IMR-90 (cell line): ENCODE results near the gene CDH9. TPM values are rescaled to one million over a fixed set of nuclear protein-coding genes. Genes with fewer than 3 reads are reported as not detected.

Experiments
- ATAC-seq: fragments of 200-7000 bp; cut with Tn5 transposase; 2 replicates; pipeline ENCODE4 v1.9.1; 2020; ENCODE audit warnings: low read depth, mild to moderate bottlenecking, moderate library complexity
- BruUV-seq: library from RNA; stranded (reverse); fragments of 400-500 nt; replicated peaks from 2 replicates; lab custom pipeline; 2021; lab: Mats Ljungman, UMichigan
- CTCF ChIA-PET: fragments of 300-600 bp; formaldehyde crosslinking; extraction: SDS; loops from one replicate; lab custom pipeline; 2021; ENCODE audit warnings: antibody characterized with exemption; lab: Yijun Ruan, JAX
- POLR2A ChIA-PET: fragments of 300-600 bp; sonication (Branson Sonifier 250); formaldehyde crosslinking; loops from one replicate; lab custom pipeline; 2022; ENCODE audit warnings: antibody characterized with exemption; ENCODE audit not compliant: unreplicated experiment; lab: Charles Lee
- DNase-seq: peaks from one replicate; pipeline ENCODE4 v3.0.0; 2013
- H2AFZ ChIP-seq: replicated peaks from 2 replicates; pipeline ENCODE3; 2013; ENCODE audit warnings: low read length, mild to moderate bottlenecking; ENCODE audit not compliant: poor library complexity
- H2AK5ac ChIP-seq: 2 replicates; pipeline ENCODE4 v1.6.1; 2013; ENCODE audit warnings: low read depth, low read length, inconsistent platforms
- H2AK9ac ChIP-seq: replicated peaks from 2 replicates; pipeline ENCODE3; 2013; ENCODE audit warnings: mild to moderate bottlenecking, low read depth, low read length, moderate library complexity; ENCODE audit not compliant: poor library complexity
- H2BK120ac ChIP-seq: 2 replicates; pipeline ENCODE4 v1.6.1; 2013; ENCODE audit warnings: low read depth, low read length, inconsistent platforms
- H2BK15ac ChIP-seq: 3 replicates; pipeline ENCODE4 v1.6.1; 2013; ENCODE audit warnings: low read depth, low read length, inconsistent platforms
- H2BK20ac ChIP-seq: 2 replicates; pipeline ENCODE4 v1.6.1; 2013; ENCODE audit warnings: low read depth, mild to moderate bottlenecking, inconsistent platforms, low read length, moderate library complexity
- H2BK5ac ChIP-seq: 2 replicates; pipeline ENCODE4 v1.6.1; 2013; ENCODE audit warnings: mild to moderate bottlenecking, low read depth, low read length, inconsistent platforms; ENCODE audit not compliant: poor library complexity, severe bottlenecking
- H3K14ac ChIP-seq: replicated peaks from 2 replicates; pipeline ENCODE4 v1.6.1; 2013; ENCODE audit warnings: low read depth, low read length, inconsistent platforms
- H3K18ac ChIP-seq: 2 replicates; pipeline ENCODE4 v1.6.1; 2013; ENCODE audit warnings: low read depth, low read length, control low read depth
- H3K23ac ChIP-seq: 2 replicates; pipeline ENCODE4 v1.6.1; 2013; ENCODE audit warnings: low read depth, low read length, inconsistent platforms
- H3K27ac ChIP-seq: 2 replicates; pipeline ENCODE4 v1.5.1; 2013; ENCODE audit warnings: mild to moderate bottlenecking, control low read depth, low read length; ENCODE audit not compliant: insufficient read depth
- H3K27me3 ChIP-seq: 2 replicates; pipeline ENCODE4 v1.6.1; 2013; ENCODE audit warnings: low read length; ENCODE audit not compliant: control insufficient read depth, insufficient read depth
- H3K36me3 ChIP-seq: 2 replicates; pipeline ENCODE4 v1.6.1; 2013; ENCODE audit warnings: low read length, mixed read lengths; ENCODE audit not compliant: control insufficient read depth, insufficient read depth
- H3K4ac ChIP-seq: 2 replicates; pipeline ENCODE4 v1.6.1; 2013; ENCODE audit warnings: low read depth, low read length, inconsistent platforms
- H3K4me1 ChIP-seq: 2 replicates; pipeline ENCODE4 v1.6.1; 2013; ENCODE audit warnings: low read length, mixed read lengths; ENCODE audit not compliant: control insufficient read depth, insufficient read depth
- H3K4me2 ChIP-seq: 2 replicates; pipeline ENCODE4 v1.6.1; 2013; ENCODE audit warnings: low read depth, mild to moderate bottlenecking, control low read depth, low read length, moderate library complexity
- H3K4me3 ChIP-seq: 2 replicates; pipeline ENCODE4 v1.5.1; 2013; ENCODE audit warnings: low read depth, mild to moderate bottlenecking, control low read depth, low read length, moderate library complexity; ENCODE audit not compliant: insufficient read depth
- H3K56ac ChIP-seq: 2 replicates; pipeline ENCODE4 v1.6.1; 2013; ENCODE audit warnings: low read length, inconsistent platforms; ENCODE audit not compliant: insufficient read depth; ENCODE audit errors: extremely low read depth
- H3K79me1 ChIP-seq, 2 experiments: 2 replicates each; pipeline ENCODE4 v1.6.1; 2013; ENCODE audit warnings: low read length in 2 of 2, inconsistent platforms in 1 of 2, low read depth in 1 of 2
- H3K9ac ChIP-seq: 2 replicates; pipeline ENCODE4 v1.6.1; 2013; ENCODE audit warnings: low read depth, low read length, control low read depth
- H3K9me1 ChIP-seq: 2 replicates; pipeline ENCODE4 v1.6.1; 2013; ENCODE audit warnings: low read length, inconsistent platforms; ENCODE audit not compliant: insufficient read depth
- H3K9me3 ChIP-seq: 2 replicates; pipeline ENCODE4 v1.6.1; 2013; ENCODE audit warnings: low read length; ENCODE audit not compliant: control insufficient read depth, insufficient read depth
- H4K20me1 ChIP-seq: 2 replicates; pipeline ENCODE4 v1.6.1; 2013; ENCODE audit warnings: low read length, inconsistent platforms; ENCODE audit not compliant: insufficient read depth
- H4K5ac ChIP-seq: 2 replicates; pipeline ENCODE4 v1.6.1; 2013; ENCODE audit warnings: mild to moderate bottlenecking, low read depth, low read length, control low read depth
- H4K8ac ChIP-seq, 2 experiments: 2 replicates each; pipeline ENCODE4 v1.6.1; 2013; ENCODE audit warnings: low read depth in 2 of 2, low read length in 2 of 2, control low read depth in 1 of 2, inconsistent platforms in 1 of 2
- H4K91ac ChIP-seq: 2 replicates; pipeline ENCODE4 v1.6.1; 2013; ENCODE audit warnings: low read depth, low read length, inconsistent platforms; ENCODE audit not compliant: insufficient read depth
- BHLHE40 ChIP-seq: fragments of 150-350 bp; IDR thresholded peaks from 2 replicates; pipeline ENCODE4 v1.6.1; 2016; ENCODE audit warnings: mild to moderate bottlenecking, low read depth, low read length
- CEBPB ChIP-seq: IDR thresholded peaks from 2 replicates; pipeline ENCODE4 v1.6.1; 2012; ENCODE audit warnings: low read depth, low read length, improper control_type of control experiment
- CHD1 ChIP-seq: IDR thresholded peaks from 2 replicates; pipeline ENCODE4 v1.6.1; 2012; ENCODE audit warnings: low read depth, low read length, improper control_type of control experiment
- FOS ChIP-seq: fragments of 150-350 bp; IDR thresholded peaks from 2 replicates; pipeline ENCODE4 v1.6.1; 2016; ENCODE audit warnings: low read depth, low read length
- MAFK ChIP-seq: IDR thresholded peaks from 2 replicates; pipeline ENCODE4 v1.6.1; 2012; ENCODE audit warnings: low read depth, low read length, improper control_type of control experiment
- MXI1 ChIP-seq: IDR thresholded peaks from 2 replicates; pipeline ENCODE4 v1.6.1; 2012; ENCODE audit warnings: low read depth, mild to moderate bottlenecking, low read length, moderate library complexity, borderline replicate concordance
- NFE2L2 ChIP-seq: fragments of 150-350 bp; IDR thresholded peaks from 2 replicates; pipeline ENCODE4 v1.6.1; 2016; ENCODE audit warnings: low read depth, mild to moderate bottlenecking, low read length
- POLR2A ChIP-seq: IDR thresholded peaks from 2 replicates; pipeline ENCODE4 v1.6.1; 2012; ENCODE audit warnings: mild to moderate bottlenecking, low read depth, low read length
- RAD21 ChIP-seq: IDR thresholded peaks from 2 replicates; pipeline ENCODE4 v1.6.1; 2012; ENCODE audit warnings: low read length, improper control_type of control experiment
- RCOR1 ChIP-seq: IDR thresholded peaks from 2 replicates; pipeline ENCODE4 v1.6.1; 2012; ENCODE audit warnings: mild to moderate bottlenecking, low read length, improper control_type of control experiment; ENCODE audit not compliant: insufficient replicate concordance
- RFX5 ChIP-seq: IDR thresholded peaks from 2 replicates; pipeline ENCODE4 v1.8.0; 2012; ENCODE audit warnings: low read depth, mild to moderate bottlenecking, low read length, moderate library complexity
- SMC3 ChIP-seq: fragments of 150-350 bp; IDR thresholded peaks from 2 replicates; pipeline ENCODE4 v1.6.1; 2016; ENCODE audit warnings: low read depth, mild to moderate bottlenecking, antibody characterized with exemption, low read length, moderate library complexity
- WGBS, 2 experiments: methylation state at CpG; one replicate each; pipeline versions ENCODE4 v1.1.5 to v1.1.7; 2013; ENCODE audit warnings: missing lambda C conversion rate in 2 of 2; ENCODE audit not compliant: insufficient read length in 1 of 2; ENCODE audit errors: extremely low coverage in 2 of 2; 5-methylcytosine and 5-hydroxymethylcytosine counted together
- dilution Hi-C: fragments of 300-500 bp; cut with HindIII; formaldehyde crosslinking; loops from one replicate; pipeline ENCODE4 v1.14.3; 2018; ENCODE audit warnings: low sequenced_read_pairs; ENCODE audit not compliant: unreplicated experiment
- in situ Hi-C: fragments of 300-500 bp; cut with MboI; formaldehyde crosslinking; loops from 3 replicates; pipeline ENCODE4 v1.14.3; 2019; ENCODE audit warnings: low sequenced_read_pairs, inconsistent platforms, mixed read lengths
- intact Hi-C: fragments of 100-400 bp; cut with micrococcal nuclease; formaldehyde crosslinking; loops from 2 replicates; pipeline ENCODE4 v1.10.0; 2022
- polyA plus RNA-seq, 3 experiments: library from polyadenylated mRNA; depleted of rRNA; stranded (reverse); fragments of >200 nt; gene quantifications; 2 replicates each; pipeline ENCODE4 v1.2.3, GENCODE V29; 2012; ENCODE audit warnings: low replicate concordance in 1 of 3
- total RNA-seq: library from RNA; depleted of rRNA; stranded (reverse); fragments of >200 nt; gene quantifications from 2 replicates; pipeline ENCODE4 v1.2.3, GENCODE V29; 2012
- TF ChIP-seq, protein P1 (sequence below): fragments of 150-350 bp; IDR thresholded peaks from 2 replicates; pipeline ENCODE4 v1.6.1; 2016; ENCODE audit warnings: low read depth, mild to moderate bottlenecking, low read length, moderate library complexity, borderline replicate concordance
- TF ChIP-seq, protein P2 (sequence below): fragments of 150-350 bp; IDR thresholded peaks from 2 replicates; pipeline ENCODE4 v1.6.1; 2017; ENCODE audit warnings: mild to moderate bottlenecking, antibody characterized with exemption, low read length, low read depth
- TF ChIP-seq, protein P3 (sequence below): conservative IDR thresholded peaks from 2 replicates; pipeline ENCODE4 v1.5.1; 2012; ENCODE audit warnings: mild to moderate bottlenecking, low read depth, low read length, improper control_type of control experiment

The CDH9 gene
- total and polyA plus RNA-seq, 2 of the 4 experiments (the other 2 are of a cell fraction): not detected

DNA sequence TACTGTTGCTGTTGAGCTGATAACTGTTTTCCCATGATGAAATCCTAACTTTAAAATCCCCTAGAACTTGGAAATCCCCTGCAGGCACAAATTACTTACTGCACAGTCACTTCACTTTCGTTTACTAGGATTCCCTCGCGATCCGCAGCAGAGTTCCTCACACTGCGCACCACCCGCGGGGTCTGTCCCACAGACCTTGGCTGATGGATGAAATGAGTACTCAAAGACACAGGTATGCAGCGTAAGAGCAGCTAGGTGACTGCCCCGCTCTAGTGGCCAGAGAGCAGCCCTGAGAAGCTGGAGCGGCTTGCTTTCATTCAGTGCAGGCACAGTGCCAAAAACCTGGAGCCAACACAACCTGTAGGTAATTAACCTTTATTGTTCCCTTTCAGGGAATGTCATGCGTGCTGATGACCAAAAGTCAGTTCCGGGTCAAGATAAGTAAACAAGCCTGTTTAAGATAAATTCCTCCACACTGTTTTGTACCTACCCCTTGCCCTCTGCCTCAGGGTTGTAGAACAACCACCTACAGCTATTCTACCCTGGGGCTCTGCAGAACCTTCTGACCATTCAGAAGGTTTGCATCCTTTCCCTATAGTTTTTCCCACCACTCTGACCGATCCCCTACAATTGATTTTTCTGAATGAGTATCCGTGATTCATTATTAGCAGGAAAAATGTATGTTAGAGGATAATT, 191.2 kb downstream of the CDH9 start:
- H2AFZ ChIP-seq: no peak overlapping the region
- dilution Hi-C loops: no loop called here
- TF ChIP-seq SMC3 (no peak), MAFK (no peak), RCOR1 (no peak), FOS (no peak), RAD21 (no peak), MXI1 (no peak), POLR2A (no peak), CHD1 (no peak), BHLHE40 (no peak), CEBPB (no peak), NFE2L2 (no peak), RFX5 (no peak)
- TF ChIP-seq, protein P1, sequence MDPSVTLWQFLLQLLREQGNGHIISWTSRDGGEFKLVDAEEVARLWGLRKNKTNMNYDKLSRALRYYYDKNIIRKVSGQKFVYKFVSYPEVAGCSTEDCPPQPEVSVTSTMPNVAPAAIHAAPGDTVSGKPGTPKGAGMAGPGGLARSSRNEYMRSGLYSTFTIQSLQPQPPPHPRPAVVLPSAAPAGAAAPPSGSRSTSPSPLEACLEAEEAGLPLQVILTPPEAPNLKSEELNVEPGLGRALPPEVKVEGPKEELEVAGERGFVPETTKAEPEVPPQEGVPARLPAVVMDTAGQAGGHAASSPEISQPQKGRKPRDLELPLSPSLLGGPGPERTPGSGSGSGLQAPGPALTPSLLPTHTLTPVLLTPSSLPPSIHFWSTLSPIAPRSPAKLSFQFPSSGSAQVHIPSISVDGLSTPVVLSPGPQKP: no peak
- TF ChIP-seq, protein P2, sequence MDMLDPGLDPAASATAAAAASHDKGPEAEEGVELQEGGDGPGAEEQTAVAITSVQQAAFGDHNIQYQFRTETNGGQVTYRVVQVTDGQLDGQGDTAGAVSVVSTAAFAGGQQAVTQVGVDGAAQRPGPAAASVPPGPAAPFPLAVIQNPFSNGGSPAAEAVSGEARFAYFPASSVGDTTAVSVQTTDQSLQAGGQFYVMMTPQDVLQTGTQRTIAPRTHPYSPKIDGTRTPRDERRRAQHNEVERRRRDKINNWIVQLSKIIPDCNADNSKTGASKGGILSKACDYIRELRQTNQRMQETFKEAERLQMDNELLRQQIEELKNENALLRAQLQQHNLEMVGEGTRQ: no peak
- TF ChIP-seq, protein P3, sequence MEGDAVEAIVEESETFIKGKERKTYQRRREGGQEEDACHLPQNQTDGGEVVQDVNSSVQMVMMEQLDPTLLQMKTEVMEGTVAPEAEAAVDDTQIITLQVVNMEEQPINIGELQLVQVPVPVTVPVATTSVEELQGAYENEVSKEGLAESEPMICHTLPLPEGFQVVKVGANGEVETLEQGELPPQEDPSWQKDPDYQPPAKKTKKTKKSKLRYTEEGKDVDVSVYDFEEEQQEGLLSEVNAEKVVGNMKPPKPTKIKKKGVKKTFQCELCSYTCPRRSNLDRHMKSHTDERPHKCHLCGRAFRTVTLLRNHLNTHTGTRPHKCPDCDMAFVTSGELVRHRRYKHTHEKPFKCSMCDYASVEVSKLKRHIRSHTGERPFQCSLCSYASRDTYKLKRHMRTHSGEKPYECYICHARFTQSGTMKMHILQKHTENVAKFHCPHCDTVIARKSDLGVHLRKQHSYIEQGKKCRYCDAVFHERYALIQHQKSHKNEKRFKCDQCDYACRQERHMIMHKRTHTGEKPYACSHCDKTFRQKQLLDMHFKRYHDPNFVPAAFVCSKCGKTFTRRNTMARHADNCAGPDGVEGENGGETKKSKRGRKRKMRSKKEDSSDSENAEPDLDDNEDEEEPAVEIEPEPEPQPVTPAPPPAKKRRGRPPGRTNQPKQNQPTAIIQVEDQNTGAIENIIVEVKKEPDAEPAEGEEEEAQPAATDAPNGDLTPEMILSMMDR: no peak

More for the DNA sequence above, 191.2 kb downstream of the CDH9 start:
- 54% methylated on average over 3 of the region's 14 CpGs; no CpG with 5 or more reads in 1 of the 2 experiments for WGBS, 2 experiments
- Histone ChIP-seq H3K4ac (no peak overlapping the region), H2BK15ac (no peak overlapping the region), H2BK5ac (no peak overlapping the region), H3K23ac (no peak overlapping the region), H3K56ac (no peak overlapping the region), H3K79me1 (no peaks in the 10 kb centered on the region), H3K4me1 (no peaks in the 10 kb centered on the region), H3K27me3 (no peaks in the 10 kb centered on the region), H2AK5ac (no peak overlapping the region), H3K18ac (no peak overlapping the region), H3K36me3 (no peaks in the 10 kb centered on the region), H4K5ac (no peak overlapping the region), H4K91ac (no peak overlapping the region), H3K9me1 (no peaks in the 10 kb centered on the region), H4K20me1 (no peaks in the 10 kb centered on the region), H3K14ac (no peak overlapping the region), H2BK120ac (no peak overlapping the region), H3K4me2 (no peak overlapping the region), H3K4me3 (no peak overlapping the region), H3K9ac (no peak overlapping the region), H4K8ac (no peak overlapping the region), H3K9me3 (peaks cover 5% of the 10 kb centered on the region; the same call in 1 of the 2 replicates), H3K27ac (no peak overlapping the region), H2AK9ac (no peak overlapping the region), H2BK20ac (no peak overlapping the region)
- POLR2A ChIA-PET: no interaction called here
- ATAC-seq (no peak), DNase-seq (no peak)
- CTCF ChIA-PET: no interaction called here
- in situ Hi-C loops: no loop called here
- BruUV-seq: no TSS peak
- intact Hi-C loops: no loop called here
